AG09309 (cell line): ENCODE data around the gene MUC12.

Experiments
- DNase-seq: peaks from one replicate; pipeline ENCODE4 v3.0.0-alpha.2; 2010; ENCODE audit warnings: low read depth
- H3K4me3 ChIP-seq: 2 replicates; pipeline ENCODE4 v1.5.1; 2011; ENCODE audit warnings: mild to moderate bottlenecking, low read depth, low read length, moderate library complexity; ENCODE audit not compliant: control insufficient read depth
- TF ChIP-seq, protein P1 (sequence below): IDR thresholded peaks from 2 replicates; pipeline ENCODE4 v1.5.1; 2011; ENCODE audit warnings: mild to moderate bottlenecking, low read depth, low read length, inconsistent platforms; ENCODE audit not compliant: insufficient read depth, control insufficient read depth; ENCODE audit errors: missing control alignments

The MUC12 gene

GRCh38 chr7:101068401-101068800 lies 99.0 kb downstream of the MUC12 start:
- H3K4me3 ChIP-seq, result no peak overlapping the region
- TF ChIP-seq, protein P1, sequence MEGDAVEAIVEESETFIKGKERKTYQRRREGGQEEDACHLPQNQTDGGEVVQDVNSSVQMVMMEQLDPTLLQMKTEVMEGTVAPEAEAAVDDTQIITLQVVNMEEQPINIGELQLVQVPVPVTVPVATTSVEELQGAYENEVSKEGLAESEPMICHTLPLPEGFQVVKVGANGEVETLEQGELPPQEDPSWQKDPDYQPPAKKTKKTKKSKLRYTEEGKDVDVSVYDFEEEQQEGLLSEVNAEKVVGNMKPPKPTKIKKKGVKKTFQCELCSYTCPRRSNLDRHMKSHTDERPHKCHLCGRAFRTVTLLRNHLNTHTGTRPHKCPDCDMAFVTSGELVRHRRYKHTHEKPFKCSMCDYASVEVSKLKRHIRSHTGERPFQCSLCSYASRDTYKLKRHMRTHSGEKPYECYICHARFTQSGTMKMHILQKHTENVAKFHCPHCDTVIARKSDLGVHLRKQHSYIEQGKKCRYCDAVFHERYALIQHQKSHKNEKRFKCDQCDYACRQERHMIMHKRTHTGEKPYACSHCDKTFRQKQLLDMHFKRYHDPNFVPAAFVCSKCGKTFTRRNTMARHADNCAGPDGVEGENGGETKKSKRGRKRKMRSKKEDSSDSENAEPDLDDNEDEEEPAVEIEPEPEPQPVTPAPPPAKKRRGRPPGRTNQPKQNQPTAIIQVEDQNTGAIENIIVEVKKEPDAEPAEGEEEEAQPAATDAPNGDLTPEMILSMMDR, result no peak
- DNase-seq, result no peak
